Measurements from ENCODE around the gene AMPH.

The AMPH gene

DNA sequence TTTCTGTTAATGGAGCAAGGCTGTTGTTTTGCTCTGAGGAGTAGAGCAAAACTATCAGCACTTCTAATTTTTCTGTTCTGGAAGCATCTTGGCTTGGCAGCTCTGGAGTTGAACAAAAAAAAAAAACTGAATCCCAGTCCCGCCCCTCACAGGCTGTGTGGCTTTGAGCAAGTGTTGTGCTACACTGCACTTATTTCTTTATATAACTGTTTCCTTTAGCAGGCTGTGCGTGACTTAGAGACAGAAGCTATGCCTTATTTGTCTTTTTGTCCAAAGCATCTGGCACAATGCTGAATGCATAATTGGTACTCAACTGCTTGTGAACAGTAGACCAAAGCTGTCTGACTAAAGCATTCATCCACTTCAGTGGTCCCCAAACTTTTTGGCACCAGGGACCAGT lies 96.1 kb downstream of the AMPH start:
- TF ChIP-seq REST (IDR thresholded peaks at IDR 0.05; ENCODE audit: insufficient read depth in 1 of 2, low read depth in 2 of 2, low read length in 2 of 2) = no peak
- no peak for TF ChIP-seq POLR2AphosphoS5 (IDR thresholded peaks at IDR 0.05; ENCODE audit: low read depth, low read length)
- TF ChIP-seq TAF1 (IDR thresholded peaks at IDR 0.05; ENCODE audit: borderline replicate concordance, insufficient read depth, low read length) = no peak
- TF ChIP-seq FOXP2 (optimal IDR thresholded peaks at IDR 0.05; ENCODE audit: borderline replicate concordance, extremely low read depth, extremely low read length, insufficient read depth) = no peak

DNA sequence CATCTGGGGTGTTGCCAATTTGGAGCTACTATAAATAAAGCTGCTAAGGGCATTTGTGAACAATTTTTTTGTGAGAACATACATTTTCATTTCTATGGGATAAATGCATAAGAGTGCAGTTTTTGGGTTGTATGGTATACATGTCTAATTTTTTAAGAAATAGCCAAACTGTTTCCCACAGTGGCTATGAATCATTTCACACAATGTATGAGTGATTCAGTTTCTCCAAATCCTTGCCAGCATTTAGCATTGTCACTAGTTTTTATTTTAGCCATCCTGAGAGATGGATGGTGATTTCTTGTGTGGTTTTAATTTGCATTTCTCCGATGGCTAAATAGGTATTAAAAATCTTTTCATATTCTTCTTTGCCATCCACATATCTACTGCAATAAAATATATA lies 105.3 kb downstream of the AMPH start:
- TF ChIP-seq FOXP2 (optimal IDR thresholded peaks at IDR 0.05; ENCODE audit: borderline replicate concordance, extremely low read depth, extremely low read length, insufficient read depth) (no peak), REST (IDR thresholded peaks at IDR 0.05; ENCODE audit: insufficient read depth in 1 of 2, low read depth in 2 of 2, low read length in 2 of 2) (no peak), TAF1 (IDR thresholded peaks at IDR 0.05; ENCODE audit: borderline replicate concordance, insufficient read depth, low read length) (no peak), SIN3A (IDR thresholded peaks at IDR 0.05; ENCODE audit: borderline replicate concordance, insufficient read depth, low read length) (no peak), POLR2AphosphoS5 (IDR thresholded peaks at IDR 0.05; ENCODE audit: low read depth, low read length) (no peak)

DNA sequence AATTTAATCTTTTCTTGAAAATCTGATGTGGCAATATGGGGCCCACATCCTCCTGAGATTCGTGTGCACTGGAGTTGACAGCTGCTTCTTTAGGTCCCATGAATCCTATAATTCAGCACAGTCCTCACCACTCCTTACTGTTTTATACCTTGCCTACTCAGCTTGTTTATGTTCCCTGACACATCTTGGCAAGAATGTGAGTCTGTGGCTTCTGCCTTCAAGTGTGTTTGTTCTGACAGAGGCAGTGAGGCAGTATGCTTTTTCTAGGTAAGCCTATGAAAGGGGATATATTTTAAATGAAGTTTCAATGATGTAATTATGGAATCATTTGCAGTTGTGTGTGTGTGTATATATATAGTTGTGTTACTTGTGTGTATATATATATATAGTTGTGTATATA lies 106.4 kb downstream of the AMPH start:
- TF ChIP-seq SIN3A (IDR thresholded peaks at IDR 0.05; ENCODE audit: borderline replicate concordance, insufficient read depth, low read length) (no peak), FOXP2 (optimal IDR thresholded peaks at IDR 0.05; ENCODE audit: borderline replicate concordance, extremely low read depth, extremely low read length, insufficient read depth) (no peak), REST (IDR thresholded peaks at IDR 0.05; ENCODE audit: insufficient read depth in 1 of 2, low read depth in 2 of 2, low read length in 2 of 2) (no peak), POLR2AphosphoS5 (IDR thresholded peaks at IDR 0.05; ENCODE audit: low read depth, low read length) (no peak), TAF1 (IDR thresholded peaks at IDR 0.05; ENCODE audit: borderline replicate concordance, insufficient read depth, low read length) (no peak)

DNA sequence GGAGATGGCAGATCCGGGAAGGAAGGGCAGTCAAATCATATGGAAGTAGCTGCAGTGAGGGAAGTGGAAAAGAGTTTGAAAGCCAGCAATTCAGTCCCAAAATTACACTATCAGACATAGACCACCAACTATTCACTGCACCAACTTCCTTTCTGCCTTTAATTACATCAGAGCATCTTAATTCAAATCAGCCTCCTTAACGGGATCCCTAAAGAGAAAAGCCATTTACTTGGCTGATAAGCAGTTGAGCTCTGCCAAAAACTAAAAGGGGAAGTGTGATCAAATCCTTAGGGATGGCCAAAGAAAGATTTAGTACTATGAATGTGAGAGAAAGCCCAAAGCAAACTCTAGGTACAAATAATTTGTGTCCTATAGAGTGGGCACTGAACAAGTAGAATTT lies 110.4 kb downstream of the AMPH start:
- TF ChIP-seq SIN3A (IDR thresholded peaks at IDR 0.05; ENCODE audit: borderline replicate concordance, insufficient read depth, low read length) (no peak), REST (IDR thresholded peaks at IDR 0.05; ENCODE audit: insufficient read depth in 1 of 2, low read depth in 2 of 2, low read length in 2 of 2) (no peak), TAF1 (IDR thresholded peaks at IDR 0.05; ENCODE audit: borderline replicate concordance, insufficient read depth, low read length) (no peak), FOXP2 (optimal IDR thresholded peaks at IDR 0.05; ENCODE audit: borderline replicate concordance, extremely low read depth, extremely low read length, insufficient read depth) (no peak)

DNA sequence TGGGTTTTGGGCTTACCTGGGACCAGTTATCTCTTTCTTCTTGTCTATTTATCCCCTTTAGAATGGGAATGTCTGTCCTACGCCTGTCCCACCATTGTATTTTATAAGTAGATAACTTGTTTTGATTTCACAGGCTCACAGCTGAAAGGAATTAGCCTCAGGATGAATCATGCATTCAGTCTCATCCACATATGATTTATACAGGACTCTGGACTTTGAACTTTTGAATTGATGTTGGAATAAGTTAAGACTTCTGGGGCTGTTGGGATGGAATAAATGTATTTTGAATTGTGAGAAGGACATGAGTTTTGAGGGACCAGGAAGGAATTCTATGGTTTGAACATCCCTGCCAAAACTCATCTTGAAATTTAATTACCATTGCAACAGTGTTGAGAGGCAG lies 112.6 kb downstream of the AMPH start:
- TF ChIP-seq TAF1 (IDR thresholded peaks at IDR 0.05; ENCODE audit: borderline replicate concordance, insufficient read depth, low read length) (no peak), SIN3A (IDR thresholded peaks at IDR 0.05; ENCODE audit: borderline replicate concordance, insufficient read depth, low read length) (no peak), FOXP2 (optimal IDR thresholded peaks at IDR 0.05; ENCODE audit: borderline replicate concordance, extremely low read depth, extremely low read length, insufficient read depth) (no peak), POLR2AphosphoS5 (IDR thresholded peaks at IDR 0.05; ENCODE audit: low read depth, low read length) (no peak), REST (IDR thresholded peaks at IDR 0.05; ENCODE audit: insufficient read depth in 1 of 2, low read depth in 2 of 2, low read length in 2 of 2) (no peak)

Measured in PFSK-1 (cell line).